ENCODE measurements around the gene SPATA31A6.
"Not testable (repeated sequence)": the region's sequence is repeated elsewhere in the genome, so short reads cannot be mapped to it uniquely, and the experiment has no call there.

- not testable (repeated sequence) for TF ChIP-seq POLR2A, CTCF (IDR thresholded peaks at IDR 0.05)
Observed at GRCh38 chr9:42223230-42223629, 39.8 kb downstream of the SPATA31A6 start.
